HCT116 (cell line): Measurements from ENCODE around the gene TANGO6. TPM values are rescaled to one million over a fixed set of nuclear protein-coding genes. Genes with fewer than 3 reads are reported as not detected.

Source experiments
- ATAC-seq: fragments of 200-7000 bp; cut with Tn5 transposase; 2 replicates; pipeline ENCODE4 v1.9.1; 2020; ENCODE audit warnings: mild to moderate bottlenecking, moderate library complexity
- BruUV-seq: library from RNA; stranded (reverse); fragments of 400-500 nt; replicated peaks from 2 replicates; lab custom pipeline; 2021; lab: Mats Ljungman, UMichigan
- CTCF ChIA-PET: fragments of 300-600 bp; sonication (Branson Sonifier 250); formaldehyde crosslinking; loops from one replicate; lab custom pipeline; 2021; ENCODE audit warnings: antibody characterized with exemption; lab: Charles Lee
- POLR2A ChIA-PET: fragments of 300-600, 350-600 bp; sonication (Branson Sonifier 250); formaldehyde crosslinking; loops from one replicate; lab custom pipeline; 2021; ENCODE audit warnings: antibody characterized with exemption; lab: Charles Lee
- RAD21 ChIA-PET, 2 experiments: fragments of 300-600 bp; sonication (Branson Sonifier 250); formaldehyde crosslinking; loops; one replicate each; lab custom pipeline; 2023; ENCODE audit warnings: low total read pairs in 2 of 2; ENCODE audit not compliant: uncharacterized antibody in 2 of 2, unreplicated experiment in 2 of 2, low non-redundant PET in 1 of 2; lab: Charles Lee
- DNase-seq: peaks from one replicate; pipeline ENCODE4 v3.0.0-alpha.2; 2010; ENCODE audit warnings: low read depth, low spot score
- H2AFZ ChIP-seq: fragments of 200-600 bp; shearing (Covaris generic), sonication (generic); 2 replicates; pipeline ENCODE4 v1.6.1; 2017; ENCODE audit warnings: low read depth, mixed run types, mixed read lengths, antibody characterized with exemption, low read length; ENCODE audit not compliant: poor library complexity, severe bottlenecking
- H3K27ac ChIP-seq: 2 replicates; pipeline ENCODE4 v1.5.1; 2012; ENCODE audit warnings: low read depth, low read length
- H3K27me3 ChIP-seq: fragments of 200-600 bp; sonication (generic); 2 replicates; pipeline ENCODE4 v1.6.1; 2016; ENCODE audit warnings: mixed run types, low read length, mixed read lengths; ENCODE audit not compliant: insufficient read depth
- H3K36me3 ChIP-seq, 2 experiments: fragments of 200-500 bp in 1 of 2; fragments of 200-600 bp in 1 of 2; sonication (Bioruptor generic) in 1 of 2; sonication (generic) in 1 of 2; 2 replicates each; pipeline versions ENCODE4 v1.5.1 to v1.6.1; 2014 to 2016; ENCODE audit warnings: low read length in 2 of 2, inconsistent platforms in 1 of 2, mixed read lengths in 1 of 2, mixed run types in 1 of 2; ENCODE audit not compliant: insufficient read depth in 2 of 2, control insufficient read depth in 1 of 2
- H3K4me1 ChIP-seq, 2 experiments: fragments of 200-600 bp in 1 of 2; sonication (generic) in 1 of 2; 2 replicates each; pipeline versions ENCODE4 v1.5.1 to v1.6.1; 2012 to 2017; ENCODE audit warnings: low read length in 2 of 2, inconsistent platforms in 1 of 2, mild to moderate bottlenecking in 1 of 2, mixed read lengths in 1 of 2, mixed run types in 1 of 2, moderate library complexity in 1 of 2; ENCODE audit not compliant: insufficient read depth in 2 of 2, control insufficient read depth in 1 of 2
- H3K4me2 ChIP-seq: fragments of 200-600 bp; sonication (generic); 2 replicates; pipeline ENCODE4 v1.6.1; 2017; ENCODE audit warnings: mixed run types, low read length, mixed read lengths
- H3K4me3 ChIP-seq, 2 experiments: fragments of 200-600 bp in 1 of 2; sonication (generic) in 1 of 2; replicated peaks in 1 of 2; 2 replicates each; pipeline ENCODE4 v1.5.1; 2011 to 2016; ENCODE audit warnings: low read length in 2 of 2, control low read depth in 1 of 2, low read depth in 1 of 2, mild to moderate bottlenecking in 1 of 2, mixed read lengths in 1 of 2, mixed run types in 1 of 2
- H3K79me2 ChIP-seq: fragments of 200-600 bp; sonication (generic); 2 replicates; pipeline ENCODE4 v1.6.1; 2017; ENCODE audit warnings: mild to moderate bottlenecking, mixed run types, low read length, moderate library complexity, mixed read lengths; ENCODE audit not compliant: insufficient read depth
- H3K9ac ChIP-seq: fragments of 200-600 bp; sonication (generic); 2 replicates; pipeline ENCODE4 v1.6.1; 2016; ENCODE audit warnings: low read length, mixed read lengths
- H3K9me2 ChIP-seq: fragments of 200-600 bp; sonication (generic), shearing (Covaris generic); 2 replicates; pipeline ENCODE4 v1.6.1; 2017; ENCODE audit warnings: mixed run types, mild to moderate bottlenecking, moderate library complexity; ENCODE audit not compliant: insufficient read depth
- H3K9me3 ChIP-seq, 2 experiments: fragments of 200-500 bp in 1 of 2; fragments of 200-600 bp in 1 of 2; sonication (Bioruptor generic) in 1 of 2; sonication (generic) in 1 of 2; 2 replicates each; pipeline ENCODE4 v1.6.1; 2014 to 2017; ENCODE audit warnings: low read length in 2 of 2, mixed read lengths in 2 of 2, inconsistent platforms in 1 of 2, low read depth in 1 of 2, mild to moderate bottlenecking in 1 of 2, mixed run types in 1 of 2, moderate library complexity in 1 of 2; ENCODE audit not compliant: control insufficient read depth in 1 of 2, insufficient read depth in 1 of 2
- H4K20me1 ChIP-seq: fragments of 200-600 bp; sonication (generic), shearing (Covaris generic); 2 replicates; pipeline ENCODE4 v1.6.1; 2017; ENCODE audit warnings: mixed run types, mild to moderate bottlenecking, moderate library complexity; ENCODE audit not compliant: insufficient read depth
- CEBPB ChIP-seq: IDR thresholded peaks from 2 replicates; pipeline ENCODE4 v1.6.1; 2012; ENCODE audit warnings: low read depth
- EGR1 ChIP-seq: IDR thresholded peaks from 2 replicates; pipeline ENCODE4 v1.6.1; 2012; ENCODE audit warnings: low read depth
- ELF1 ChIP-seq: IDR thresholded peaks from 2 replicates; pipeline ENCODE4 v1.6.1; 2012; ENCODE audit warnings: low read depth, borderline replicate concordance
- EZH2 ChIP-seq: fragments of 200-600 bp; sonication (generic); IDR thresholded peaks from 2 replicates; pipeline ENCODE4 v1.6.1; 2017; ENCODE audit warnings: antibody characterized with exemption, mixed run types
- EZH2phosphoT487 ChIP-seq: fragments of 200-600 bp; IDR thresholded peaks from 2 replicates; pipeline ENCODE4 v1.6.1; 2018; ENCODE audit warnings: antibody characterized with exemption, borderline replicate concordance
- FOSL1 ChIP-seq: IDR thresholded peaks from 2 replicates; pipeline ENCODE4 v1.6.1; 2012; ENCODE audit warnings: low read depth
- JUND ChIP-seq: IDR thresholded peaks from 2 replicates; pipeline ENCODE4 v1.6.1; 2012
- POLR2A ChIP-seq: IDR thresholded peaks from 2 replicates; pipeline ENCODE4 v1.7.0; 2011; ENCODE audit warnings: borderline replicate concordance; ENCODE audit not compliant: insufficient read depth, insufficient read length; ENCODE audit errors: extremely low read depth
- RAD21 ChIP-seq: IDR thresholded peaks from 2 replicates; pipeline ENCODE4 v1.6.1; 2012; ENCODE audit warnings: low read depth, mild to moderate bottlenecking
- SIN3A ChIP-seq: IDR thresholded peaks from 2 replicates; pipeline ENCODE4 v1.6.1; 2012; ENCODE audit warnings: low read depth
- SP1 ChIP-seq: IDR thresholded peaks from 2 replicates; pipeline ENCODE4 v1.6.1; 2012; ENCODE audit warnings: low read depth
- TCF7L2 ChIP-seq: IDR thresholded peaks from 2 replicates; pipeline ENCODE4 v1.7.0; 2011; ENCODE audit warnings: borderline replicate concordance, inconsistent platforms; ENCODE audit not compliant: insufficient read depth, insufficient read length; ENCODE audit errors: extremely low read depth
- YY1 ChIP-seq: IDR thresholded peaks from 2 replicates; pipeline ENCODE4 v1.6.1; 2011; ENCODE audit warnings: low read length, low read depth, moderate library complexity, mild to moderate bottlenecking; ENCODE audit not compliant: insufficient replicate concordance; ENCODE audit errors: extremely low read depth
- ZFX ChIP-seq: fragments of 450-650 bp; IDR thresholded peaks from 2 replicates; pipeline ENCODE4 v1.6.1; 2017
- intact Hi-C: fragments of 100-400 bp; cut with micrococcal nuclease; formaldehyde crosslinking; loops from 2 replicates; pipeline ENCODE4 v1.10.0; 2022
- total RNA-seq: library from RNA; stranded (reverse); gene quantifications from one replicate; pipeline ENCODE4 v1.2.1, GENCODE V29; 2021; ENCODE audit not compliant: unreplicated experiment
- TF ChIP-seq, protein P1 (sequence below): IDR thresholded peaks from 2 replicates; pipeline ENCODE4 v1.6.1; 2012; ENCODE audit warnings: low read depth
- TF ChIP-seq, protein P2 (sequence below): IDR thresholded peaks from 2 replicates; pipeline ENCODE4 v1.6.1; 2012
- TF ChIP-seq, protein P3 (sequence below): IDR thresholded peaks from 2 replicates; pipeline ENCODE4 v1.6.1; 2012
- TF ChIP-seq, protein P4 (sequence below), 3 experiments: fragments of 200-600 bp in 1 of 3; sonication (generic) in 1 of 3; IDR thresholded peaks in 2 of 3; conservative IDR thresholded peaks in 1 of 3; 2 replicates each; pipeline ENCODE4 v1.5.1; 2012 to 2017; ENCODE audit warnings: low read depth in 2 of 3, low read length in 2 of 3, antibody characterized with exemption in 1 of 3, borderline replicate concordance in 1 of 3, control low read depth in 1 of 3, mild to moderate bottlenecking in 1 of 3, mixed read lengths in 1 of 3, mixed run types in 1 of 3, moderate library complexity in 1 of 3; ENCODE audit not compliant: insufficient read depth in 1 of 3

Gene TANGO6
- total RNA-seq, 1 experiment from 2014 or later: 16.4 TPM

DNA sequence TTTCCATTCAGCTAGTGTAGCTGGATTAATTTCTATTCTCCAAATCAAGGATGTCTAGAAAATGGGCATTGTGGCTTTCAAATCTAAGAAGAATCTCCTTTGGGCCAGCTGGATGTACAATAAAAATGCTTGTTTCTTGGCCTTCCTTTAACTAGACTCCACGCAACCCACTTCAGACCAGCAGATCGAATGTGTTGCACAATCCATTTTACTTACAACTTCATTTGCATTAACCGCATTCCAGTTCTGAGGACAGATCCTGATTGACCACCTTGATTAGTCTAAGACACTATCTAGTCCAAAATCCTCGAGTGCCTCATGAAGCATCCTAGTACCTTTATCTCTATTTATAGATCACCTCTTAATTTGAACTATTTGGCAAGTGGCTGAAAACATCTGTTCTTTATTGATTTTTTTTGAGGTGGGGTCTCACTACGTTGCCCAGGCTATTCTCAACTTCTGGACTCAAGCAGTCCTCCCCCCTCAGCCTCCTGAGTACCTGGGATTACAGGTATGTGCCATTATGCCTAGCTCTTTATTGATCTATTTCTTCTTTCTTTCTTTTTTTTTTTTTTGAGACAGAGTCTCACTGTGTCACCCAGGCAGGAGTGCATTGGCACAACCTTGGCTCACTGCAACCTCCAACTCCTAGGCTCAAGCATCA lies 241.8 kb downstream of the TANGO6 start:
- DNase-seq: no peak
- no peaks in the 10 kb centered on the region for H3K9me2 ChIP-seq
- ATAC-seq: no peak
- no TSS peak for BruUV-seq
- H3K4me2 ChIP-seq: no peak overlapping the region
- no peak overlapping the region for H3K4me3 ChIP-seq
- H3K4me1 ChIP-seq: peaks cover 17 to 27% of the 10 kb centered on the region in 2 experiments
- H2AFZ ChIP-seq: no peak overlapping the region
- intact Hi-C loops: no loop called here
- no peaks in the 10 kb centered on the region for H3K27me3 ChIP-seq
- CTCF ChIA-PET: interaction anchor here (0.6 to 1.3 kb wide), 3 partner anchors 10 to 96 kb away, joined by 3 read pairs; no protein-coding TSS in a partner anchor
- H3K36me3 ChIP-seq: no peaks in the 10 kb centered on the region
- no peaks in the 10 kb centered on the region for H3K79me2 ChIP-seq
- no peak overlapping the region for H3K9ac ChIP-seq
- no peak for TF ChIP-seq YY1
- no peak for TF ChIP-seq SP1
- no peak for TF ChIP-seq RAD21
- TF ChIP-seq, protein P1, sequence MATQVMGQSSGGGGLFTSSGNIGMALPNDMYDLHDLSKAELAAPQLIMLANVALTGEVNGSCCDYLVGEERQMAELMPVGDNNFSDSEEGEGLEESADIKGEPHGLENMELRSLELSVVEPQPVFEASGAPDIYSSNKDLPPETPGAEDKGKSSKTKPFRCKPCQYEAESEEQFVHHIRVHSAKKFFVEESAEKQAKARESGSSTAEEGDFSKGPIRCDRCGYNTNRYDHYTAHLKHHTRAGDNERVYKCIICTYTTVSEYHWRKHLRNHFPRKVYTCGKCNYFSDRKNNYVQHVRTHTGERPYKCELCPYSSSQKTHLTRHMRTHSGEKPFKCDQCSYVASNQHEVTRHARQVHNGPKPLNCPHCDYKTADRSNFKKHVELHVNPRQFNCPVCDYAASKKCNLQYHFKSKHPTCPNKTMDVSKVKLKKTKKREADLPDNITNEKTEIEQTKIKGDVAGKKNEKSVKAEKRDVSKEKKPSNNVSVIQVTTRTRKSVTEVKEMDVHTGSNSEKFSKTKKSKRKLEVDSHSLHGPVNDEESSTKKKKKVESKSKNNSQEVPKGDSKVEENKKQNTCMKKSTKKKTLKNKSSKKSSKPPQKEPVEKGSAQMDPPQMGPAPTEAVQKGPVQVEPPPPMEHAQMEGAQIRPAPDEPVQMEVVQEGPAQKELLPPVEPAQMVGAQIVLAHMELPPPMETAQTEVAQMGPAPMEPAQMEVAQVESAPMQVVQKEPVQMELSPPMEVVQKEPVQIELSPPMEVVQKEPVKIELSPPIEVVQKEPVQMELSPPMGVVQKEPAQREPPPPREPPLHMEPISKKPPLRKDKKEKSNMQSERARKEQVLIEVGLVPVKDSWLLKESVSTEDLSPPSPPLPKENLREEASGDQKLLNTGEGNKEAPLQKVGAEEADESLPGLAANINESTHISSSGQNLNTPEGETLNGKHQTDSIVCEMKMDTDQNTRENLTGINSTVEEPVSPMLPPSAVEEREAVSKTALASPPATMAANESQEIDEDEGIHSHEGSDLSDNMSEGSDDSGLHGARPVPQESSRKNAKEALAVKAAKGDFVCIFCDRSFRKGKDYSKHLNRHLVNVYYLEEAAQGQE: no peak
- TF ChIP-seq ZFX: no peak
- no peak for TF ChIP-seq POLR2A
- TF ChIP-seq EGR1: no peak
- TF ChIP-seq EZH2: no peak
- TF ChIP-seq EZH2phosphoT487: no peak
- TF ChIP-seq, protein P2, sequence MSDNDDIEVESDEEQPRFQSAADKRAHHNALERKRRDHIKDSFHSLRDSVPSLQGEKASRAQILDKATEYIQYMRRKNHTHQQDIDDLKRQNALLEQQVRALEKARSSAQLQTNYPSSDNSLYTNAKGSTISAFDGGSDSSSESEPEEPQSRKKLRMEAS: no peak
- TF ChIP-seq SIN3A: no peak
- TF ChIP-seq, protein P3, sequence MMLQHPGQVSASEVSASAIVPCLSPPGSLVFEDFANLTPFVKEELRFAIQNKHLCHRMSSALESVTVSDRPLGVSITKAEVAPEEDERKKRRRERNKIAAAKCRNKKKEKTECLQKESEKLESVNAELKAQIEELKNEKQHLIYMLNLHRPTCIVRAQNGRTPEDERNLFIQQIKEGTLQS: no peak
- TF ChIP-seq, protein P4, sequence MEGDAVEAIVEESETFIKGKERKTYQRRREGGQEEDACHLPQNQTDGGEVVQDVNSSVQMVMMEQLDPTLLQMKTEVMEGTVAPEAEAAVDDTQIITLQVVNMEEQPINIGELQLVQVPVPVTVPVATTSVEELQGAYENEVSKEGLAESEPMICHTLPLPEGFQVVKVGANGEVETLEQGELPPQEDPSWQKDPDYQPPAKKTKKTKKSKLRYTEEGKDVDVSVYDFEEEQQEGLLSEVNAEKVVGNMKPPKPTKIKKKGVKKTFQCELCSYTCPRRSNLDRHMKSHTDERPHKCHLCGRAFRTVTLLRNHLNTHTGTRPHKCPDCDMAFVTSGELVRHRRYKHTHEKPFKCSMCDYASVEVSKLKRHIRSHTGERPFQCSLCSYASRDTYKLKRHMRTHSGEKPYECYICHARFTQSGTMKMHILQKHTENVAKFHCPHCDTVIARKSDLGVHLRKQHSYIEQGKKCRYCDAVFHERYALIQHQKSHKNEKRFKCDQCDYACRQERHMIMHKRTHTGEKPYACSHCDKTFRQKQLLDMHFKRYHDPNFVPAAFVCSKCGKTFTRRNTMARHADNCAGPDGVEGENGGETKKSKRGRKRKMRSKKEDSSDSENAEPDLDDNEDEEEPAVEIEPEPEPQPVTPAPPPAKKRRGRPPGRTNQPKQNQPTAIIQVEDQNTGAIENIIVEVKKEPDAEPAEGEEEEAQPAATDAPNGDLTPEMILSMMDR (IDR thresholded peaks at IDR 0.05 in 2 of 3, conservative IDR thresholded peaks at IDR 0.05 in 1 of 3; ENCODE audit: borderline replicate concordance in 1 of 3, insufficient read depth in 1 of 3, low read depth in 2 of 3, low read length in 2 of 3): no peak
- TF ChIP-seq FOSL1: no peak
- TF ChIP-seq CEBPB: no peak
- TF ChIP-seq JUND: no peak
- no peak for TF ChIP-seq ELF1
- TF ChIP-seq TCF7L2: no peak
- H3K9me3 ChIP-seq: no peaks in the 10 kb centered on the region
- no peaks in the 10 kb centered on the region for H4K20me1 ChIP-seq
- H3K27ac ChIP-seq: no peak overlapping the region
- RAD21 ChIA-PET: no interaction called here
- POLR2A ChIA-PET: interaction anchor here (1.4 kb wide), 1 partner anchor 16 kb away, joined by 3 read pairs; no protein-coding TSS in a partner anchor
